RWPE2 (cell line): ENCODE measurements around the gene CCDC141.

Experiments used
- ATAC-seq: fragments of 200-7000 bp; cut with Tn5 transposase; 3 replicates; pipeline ENCODE4 v1.9.1; 2021; ENCODE audit warnings: low read depth
- DNase-seq: peaks from one replicate; pipeline ENCODE4 v3.0.0-alpha.2; 2020; ENCODE audit warnings: low spot score
- H3K27ac ChIP-seq: fragments of 450-650 bp; 2 replicates; pipeline ENCODE4 v1.5.1; 2017; ENCODE audit warnings: mild to moderate bottlenecking; ENCODE audit not compliant: poor library complexity, severe bottlenecking
- H3K27me3 ChIP-seq: fragments of 250-450 bp; sonication (Bioruptor Pico); 2 replicates; pipeline ENCODE4 v1.5.1; 2021; ENCODE audit warnings: mild to moderate bottlenecking, moderate library complexity; ENCODE audit not compliant: insufficient read depth, poor library complexity, severe bottlenecking
- H3K36me3 ChIP-seq: fragments of 250-450 bp; sonication (Bioruptor Pico); 2 replicates; pipeline ENCODE4 v1.5.1; 2020; ENCODE audit warnings: low read depth, mild to moderate bottlenecking, moderate library complexity
- H3K4me1 ChIP-seq: fragments of 250-450 bp; sonication (Bioruptor Pico); 2 replicates; pipeline ENCODE4 v1.5.1; 2021; ENCODE audit warnings: mild to moderate bottlenecking, moderate library complexity; ENCODE audit not compliant: insufficient read depth, poor library complexity, severe bottlenecking
- H3K4me3 ChIP-seq: fragments of 250-450 bp; sonication (Bioruptor Pico); 2 replicates; pipeline ENCODE4 v1.5.1; 2021; ENCODE audit warnings: mild to moderate bottlenecking, moderate library complexity; ENCODE audit not compliant: severe bottlenecking
- H3K9me3 ChIP-seq: fragments of 250-450 bp; sonication (Bioruptor Pico); 2 replicates; pipeline ENCODE4 v1.5.1; 2021; ENCODE audit warnings: mild to moderate bottlenecking, moderate library complexity; ENCODE audit not compliant: severe bottlenecking
- CTCF ChIP-seq: fragments of 450-650 bp; IDR thresholded peaks from one replicate; pipeline ENCODE4 v1.5.1; 2017; ENCODE audit warnings: mild to moderate bottlenecking, moderate library complexity; ENCODE audit not compliant: poor library complexity, severe bottlenecking

Gene CCDC141

DNA sequence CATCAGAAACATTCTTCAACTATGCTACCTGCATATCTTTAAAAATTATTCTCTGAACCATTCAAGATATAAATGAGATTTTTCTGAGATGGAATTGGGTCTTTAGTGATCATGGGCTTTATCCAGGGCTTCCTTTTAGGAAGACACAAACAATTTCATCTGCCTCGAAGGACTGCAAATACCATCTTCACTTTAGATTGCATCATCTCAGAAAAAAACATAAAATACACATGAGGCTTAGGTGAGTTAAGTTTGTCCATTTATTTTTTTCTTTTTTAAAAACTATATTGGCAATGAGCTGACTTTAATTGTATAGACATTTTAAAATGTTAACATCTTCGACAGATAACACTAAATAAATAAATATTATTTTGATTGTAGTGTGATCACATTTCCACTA, 262.8 kb downstream of the CCDC141 start:
- TF ChIP-seq CTCF: no peak
- ATAC-seq (no peak), DNase-seq (no peak)
- H3K9me3 ChIP-seq: no peaks in the 10 kb centered on the region
- H3K36me3 ChIP-seq: no peaks in the 10 kb centered on the region
- H3K4me1 ChIP-seq: no peaks in the 10 kb centered on the region
- no peaks in the 10 kb centered on the region for H3K27me3 ChIP-seq
- no peak overlapping the region for H3K27ac ChIP-seq
- no peak overlapping the region for H3K4me3 ChIP-seq

- no peak overlapping the region for H3K27ac ChIP-seq
- no peak for TF ChIP-seq CTCF
- H3K4me1 ChIP-seq: no peaks in the 10 kb centered on the region
- no peak overlapping the region for H3K4me3 ChIP-seq
- no peak for ATAC-seq
- no peak for DNase-seq
- no peaks in the 10 kb centered on the region for H3K9me3 ChIP-seq
- H3K27me3 ChIP-seq: no peaks in the 10 kb centered on the region
- no peaks in the 10 kb centered on the region for H3K36me3 ChIP-seq
Observed at GRCh38 chr2:178783889-178784288, 266.0 kb downstream of the CCDC141 start.

DNA sequence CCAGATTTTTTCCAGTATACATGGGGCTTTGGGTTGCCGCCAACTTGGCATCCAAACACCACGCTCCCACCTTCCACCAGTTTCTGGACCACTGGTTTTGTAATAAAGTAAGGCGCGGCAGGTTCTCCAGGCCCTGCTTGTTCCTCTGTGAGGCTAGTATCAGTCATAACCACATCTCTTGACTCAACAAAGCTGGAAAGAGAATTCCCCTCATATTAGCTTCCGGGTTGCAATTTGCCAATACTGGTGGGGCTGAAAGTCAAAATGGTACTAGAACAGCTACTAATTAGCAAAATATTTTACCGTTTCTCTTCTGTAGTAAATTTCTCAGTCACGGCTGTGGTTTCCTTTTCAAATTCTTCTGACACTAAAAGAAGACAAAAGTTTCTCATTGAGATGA, 267.7 kb downstream of the CCDC141 start:
- TF ChIP-seq CTCF: no peak
- DNase-seq (no peak), ATAC-seq (no peak)
- Histone ChIP-seq H3K27ac (no peak overlapping the region), H3K4me3 (no peak overlapping the region), H3K9me3 (no peaks in the 10 kb centered on the region), H3K36me3 (no peaks in the 10 kb centered on the region), H3K4me1 (no peaks in the 10 kb centered on the region), H3K27me3 (no peaks in the 10 kb centered on the region)
